OCI-M1 (cell line): Measurements from ENCODE around the gene CMTM1.
"Not testable (repeated sequence)": the region's sequence is repeated elsewhere in the genome, so short reads cannot be mapped to it uniquely, and the experiment has no call there.

Experiments used
- DNase-seq: peaks from one replicate; lab custom pipeline; 2025; lab: John Stamatoyannopoulos, UW

CMTM1 gene

DNA sequence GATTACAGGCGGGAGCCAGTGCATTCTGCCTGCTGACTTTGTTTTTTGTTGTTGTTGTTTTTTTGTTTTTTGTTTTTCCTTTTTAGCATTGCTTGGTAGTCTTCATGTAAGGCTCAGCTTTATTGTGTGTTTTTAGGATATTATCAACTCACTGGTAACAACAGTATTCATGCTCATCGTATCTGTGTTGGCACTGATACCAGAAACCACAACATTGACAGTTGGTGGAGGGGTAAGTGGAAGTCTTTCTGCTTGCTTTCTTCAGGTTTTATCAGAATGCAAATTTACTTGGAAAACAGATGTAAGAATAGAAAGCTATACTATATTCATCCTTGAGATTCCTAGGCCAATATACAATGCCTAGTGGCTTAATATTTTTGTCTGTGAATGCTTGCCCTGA lies 3.3 kb upstream of the CMTM1 start:
- DNase-seq: peak; percentile 89

DNA sequence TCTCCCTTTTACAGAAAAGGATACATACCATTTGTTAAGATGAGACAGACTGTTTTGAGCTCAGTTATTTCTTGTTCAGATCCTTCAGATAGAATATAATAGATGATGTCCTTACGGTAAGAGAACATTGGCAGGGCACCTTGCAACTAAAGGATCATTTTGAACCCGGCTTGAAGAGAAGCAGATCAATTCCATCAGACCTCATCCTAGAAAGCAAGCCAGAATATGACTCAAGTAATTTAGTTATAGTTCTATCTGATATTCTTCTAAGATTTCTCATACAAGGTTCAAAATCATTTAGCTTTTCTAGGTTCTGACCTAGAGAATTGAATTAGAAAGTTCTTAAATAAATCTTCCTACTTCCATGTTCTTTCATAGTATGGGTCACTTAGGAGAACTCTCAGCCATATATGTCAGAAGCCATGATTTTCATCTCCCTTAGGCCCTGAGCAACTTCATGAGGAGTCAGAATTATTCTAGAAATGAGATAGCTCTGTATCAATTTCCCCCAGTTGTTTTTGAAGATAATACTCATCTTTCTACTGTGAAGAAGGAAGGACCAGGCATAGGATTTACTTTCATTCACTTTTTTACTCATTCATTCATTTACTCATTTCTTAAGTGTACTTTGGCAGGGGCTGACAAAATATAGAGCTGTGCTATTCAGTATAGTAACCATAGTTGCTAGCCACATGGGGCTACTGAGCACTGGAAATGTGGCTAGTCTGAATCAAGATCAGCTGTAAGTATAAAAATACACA lies 2.5 kb upstream of the CMTM1 start:
- peak; percentile 46 for DNase-seq

- DNase-seq: not testable (repeated sequence)
Measured at GRCh38 chr16:66567270-66567669, 1.0 kb downstream of the CMTM1 start.

DNA sequence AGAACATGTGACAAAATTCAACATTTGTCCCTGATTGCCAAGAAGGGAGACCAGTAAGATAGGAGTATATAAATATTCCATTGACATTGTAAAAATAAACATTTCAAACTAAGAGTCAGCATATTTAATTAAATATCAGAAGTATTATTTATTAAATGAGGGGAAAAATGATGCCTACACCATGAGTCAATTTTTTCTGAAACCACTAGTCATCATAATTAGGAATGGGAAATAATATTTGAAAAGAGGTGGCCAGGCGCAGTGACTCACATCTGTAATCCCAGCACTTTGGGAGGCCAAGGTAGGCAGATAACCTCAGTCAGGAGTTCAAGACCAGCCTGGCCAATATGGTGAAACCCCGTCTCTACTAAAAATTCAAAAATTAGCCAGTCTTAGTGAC lies 2.1 kb downstream of the CMTM1 start:
- DNase-seq: no peak

GRCh38 chr16:66569131-66569530 lies 2.9 kb downstream of the CMTM1 start:
- DNase-seq: no peak

DNA sequence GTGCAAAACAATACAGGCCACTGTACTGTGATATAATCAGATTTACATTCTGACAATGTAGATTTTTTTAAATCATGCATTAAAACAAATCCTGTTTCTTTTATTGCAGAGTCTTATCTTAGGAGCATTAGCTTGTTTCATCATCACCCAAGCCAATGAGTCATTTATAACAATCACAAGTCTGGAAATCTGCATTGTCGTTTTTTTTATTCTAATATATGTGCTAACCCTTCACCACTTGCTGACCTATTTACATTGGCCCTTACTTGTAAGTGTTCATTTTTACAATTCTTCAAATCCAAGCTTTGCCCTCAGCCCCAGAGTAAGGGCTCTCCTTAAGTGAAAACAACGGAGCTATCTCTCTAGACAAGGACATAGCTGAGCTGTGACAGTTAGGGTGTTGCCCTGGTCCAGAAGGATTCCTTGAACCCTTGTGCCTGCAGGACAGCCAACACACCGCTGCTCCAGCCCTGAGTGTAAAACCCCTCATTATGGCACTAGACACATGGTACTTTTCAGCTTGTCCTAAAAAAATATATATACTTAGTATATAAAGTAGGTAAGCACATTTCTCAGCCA lies 3.7 kb downstream of the CMTM1 start:
- DNase-seq: peak; percentile 65

GRCh38 chr16:66572356-66572755 lies 6.1 kb downstream of the CMTM1 start:
- DNase-seq: peak; percentile 58

DNA sequence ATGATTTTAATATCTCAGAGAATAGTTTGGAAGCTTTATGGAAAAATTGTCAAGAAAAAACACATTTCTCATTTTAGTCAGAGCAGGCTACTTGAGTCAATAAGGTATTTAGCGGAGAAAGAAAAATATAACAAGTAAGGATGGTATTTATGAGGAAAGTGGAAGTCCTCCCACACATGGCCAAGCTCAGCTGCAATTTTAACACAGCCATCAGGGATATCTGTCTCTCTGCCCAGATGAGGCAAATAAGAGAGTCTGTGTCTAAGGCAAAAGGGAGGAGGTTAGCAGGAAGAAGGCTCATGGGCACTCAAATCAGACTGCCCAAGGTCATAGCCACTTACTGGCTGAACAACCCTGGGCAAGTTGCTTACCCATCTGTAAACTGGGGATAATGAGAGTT lies 7.8 kb downstream of the CMTM1 start:
- peak; percentile 55 for DNase-seq

DNA sequence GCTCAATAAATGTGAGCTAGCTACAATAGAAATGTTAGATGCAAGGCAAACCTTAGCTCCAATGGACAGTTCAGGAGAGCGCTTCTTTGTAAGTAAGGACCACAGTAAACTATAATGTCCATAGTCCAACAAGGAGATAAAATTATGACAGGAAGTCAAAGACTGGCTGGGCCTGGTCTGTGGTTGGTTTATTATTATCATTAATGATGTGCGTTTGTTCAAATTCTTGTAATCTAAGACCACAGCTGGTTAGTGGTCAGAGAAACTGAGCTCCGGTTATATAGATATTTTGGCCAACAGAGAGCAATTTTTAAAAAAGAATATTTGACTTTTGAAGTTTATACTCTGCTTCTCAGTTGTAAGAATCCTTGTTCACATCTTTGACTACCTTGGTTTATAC lies 8.3 kb downstream of the CMTM1 start:
- peak; percentile 67 for DNase-seq

DNA sequence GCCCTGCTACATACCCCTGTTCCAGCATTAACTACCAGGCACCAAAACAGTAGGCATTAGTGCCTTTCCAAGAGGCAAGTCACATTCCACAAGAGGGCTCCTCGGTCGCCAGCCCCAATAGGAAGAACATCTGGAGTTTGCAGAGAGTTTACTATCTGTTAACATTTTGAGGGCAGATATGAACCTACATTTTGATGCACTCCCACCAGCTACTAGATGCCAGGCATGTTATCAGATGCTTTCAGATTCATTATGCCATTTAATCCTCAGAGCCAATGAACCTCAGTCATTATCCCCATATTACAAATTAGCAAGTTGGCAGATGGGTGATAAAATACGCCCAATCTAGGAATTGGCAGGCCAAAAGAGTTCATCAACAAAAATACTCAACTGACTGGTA lies 8.8 kb downstream of the CMTM1 start:
- peak; percentile 45 for DNase-seq

DNA sequence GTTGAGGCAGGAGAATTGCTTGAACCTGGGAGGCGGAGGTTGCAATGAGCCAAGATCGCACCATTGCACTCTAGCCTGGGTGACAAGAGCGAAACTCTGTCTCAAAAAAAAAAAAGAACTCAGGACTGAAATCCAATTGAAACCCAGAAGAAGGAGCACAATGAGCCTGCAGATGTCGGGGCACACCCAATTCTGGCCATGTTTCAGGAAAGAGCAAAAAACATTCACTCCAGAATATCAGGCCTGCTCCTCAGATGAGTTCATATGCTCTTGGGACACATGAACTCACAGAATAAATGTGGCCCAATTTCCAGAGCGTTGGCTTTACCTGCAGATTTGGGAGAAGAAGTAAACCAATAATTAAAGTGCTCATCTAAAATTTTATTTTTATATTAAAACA lies 10.1 kb downstream of the CMTM1 start:
- no peak for DNase-seq

- DNase-seq: no peak
Measured at GRCh38 chr16:66578651-66579531, 12.7 kb downstream of the CMTM1 start, which contains the start of gene CMTM2. CMTM2 (plus strand) TSS chr16:66579463; CDS start chr16:66579608, 145 bp downstream.

- DNase-seq: no peak
Measured at GRCh38 chr16:66580605-66581209, 14.5 kb downstream of the CMTM1 start.

DNA sequence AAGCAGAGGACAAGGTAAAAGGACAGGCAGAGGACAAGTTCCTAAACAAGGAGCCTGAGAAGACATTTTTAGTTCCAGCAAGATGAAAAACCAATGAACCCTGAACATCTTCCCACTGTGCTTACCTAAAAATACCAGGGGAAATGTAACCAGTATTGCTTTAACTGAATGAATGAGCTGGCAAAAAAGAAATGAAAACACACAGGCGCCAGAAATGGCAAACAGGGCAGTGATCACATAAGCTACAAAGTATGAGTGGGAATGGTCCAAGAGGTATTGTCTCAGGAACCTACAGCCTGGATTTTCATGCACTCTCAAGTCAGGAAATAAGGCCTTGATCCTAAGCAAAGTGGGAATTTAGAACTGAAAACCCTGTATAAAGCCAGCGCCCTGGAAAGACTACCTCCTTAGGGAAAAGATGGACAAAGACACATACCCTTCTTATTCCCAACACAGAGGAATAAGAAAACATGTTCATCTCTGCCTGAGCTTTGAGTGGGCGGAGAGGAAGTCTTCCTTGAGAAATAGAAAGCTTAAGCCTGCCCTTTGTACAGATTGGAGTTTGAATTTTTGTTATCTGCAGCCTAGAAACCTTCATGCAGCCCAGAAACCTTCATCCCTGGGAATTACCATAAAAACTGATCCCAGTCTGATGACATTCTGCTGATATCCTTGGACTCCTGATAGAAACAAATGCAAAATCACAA lies 15.2 kb downstream of the CMTM1 start:
- no peak for DNase-seq

- DNase-seq: no peak
Measured at GRCh38 chr16:66585481-66586239, 19.4 kb downstream of the CMTM1 start.

DNA sequence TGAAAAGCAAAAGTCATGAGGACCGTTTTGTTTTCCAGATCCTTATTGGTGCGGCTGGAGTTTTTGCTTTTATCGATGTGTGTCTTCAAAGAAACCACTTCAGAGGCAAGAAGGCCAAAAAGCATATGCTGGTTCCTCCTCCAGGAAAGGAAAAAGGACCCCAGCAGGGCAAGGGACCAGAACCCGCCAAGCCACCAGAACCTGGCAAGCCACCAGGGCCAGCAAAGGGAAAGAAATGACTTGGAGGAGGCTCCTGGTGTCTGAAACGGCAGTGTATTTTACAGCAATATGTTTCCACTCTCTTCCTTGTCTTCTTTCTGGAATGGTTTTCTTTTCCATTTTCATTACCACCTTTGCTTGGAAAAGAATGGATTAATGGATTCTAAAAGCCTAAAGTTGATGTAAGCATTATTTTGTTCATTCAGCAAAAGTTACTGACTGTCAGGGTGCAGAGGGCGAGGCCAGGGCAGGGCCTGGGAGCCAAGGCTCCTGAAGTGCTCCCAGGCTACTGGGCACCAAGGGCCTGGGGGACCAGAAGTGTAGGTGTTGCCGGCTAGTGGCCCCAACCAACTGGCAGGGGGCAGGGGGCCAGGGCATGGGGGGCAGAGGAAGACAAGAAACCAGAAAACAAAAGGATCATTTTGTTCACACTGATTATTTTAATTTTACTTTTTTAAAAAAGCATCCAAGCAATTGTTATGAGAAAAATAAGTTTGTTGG lies 21.8 kb downstream of the CMTM1 start:
- DNase-seq: no peak

- peak; percentile 70 for DNase-seq
Measured at GRCh38 chr16:66588981-66589713, 22.9 kb downstream of the CMTM1 start.

- DNase-seq: peak; percentile 75
Measured at GRCh38 chr16:66590322-66590721, 24.1 kb downstream of the CMTM1 start.

DNA sequence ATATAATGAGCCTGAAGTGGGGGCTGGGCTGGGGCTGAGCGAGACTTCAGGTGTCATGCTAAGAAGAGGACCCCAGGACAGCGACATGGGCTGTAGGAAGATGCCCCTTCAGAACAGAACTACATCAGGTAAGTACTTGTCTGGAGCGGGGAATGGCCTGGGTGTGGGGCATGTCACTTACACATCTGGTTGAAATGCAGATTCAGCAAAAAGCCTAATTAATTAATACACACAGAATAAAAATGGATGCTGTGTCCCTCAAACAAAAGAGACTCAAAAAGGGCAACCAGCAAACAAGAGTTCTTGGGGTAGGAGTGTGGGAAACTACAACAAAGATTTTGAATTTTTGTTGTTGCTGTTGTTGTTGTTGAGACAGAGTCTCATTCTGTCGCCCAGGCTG lies 24.8 kb downstream of the CMTM1 start:
- no peak for DNase-seq

DNA sequence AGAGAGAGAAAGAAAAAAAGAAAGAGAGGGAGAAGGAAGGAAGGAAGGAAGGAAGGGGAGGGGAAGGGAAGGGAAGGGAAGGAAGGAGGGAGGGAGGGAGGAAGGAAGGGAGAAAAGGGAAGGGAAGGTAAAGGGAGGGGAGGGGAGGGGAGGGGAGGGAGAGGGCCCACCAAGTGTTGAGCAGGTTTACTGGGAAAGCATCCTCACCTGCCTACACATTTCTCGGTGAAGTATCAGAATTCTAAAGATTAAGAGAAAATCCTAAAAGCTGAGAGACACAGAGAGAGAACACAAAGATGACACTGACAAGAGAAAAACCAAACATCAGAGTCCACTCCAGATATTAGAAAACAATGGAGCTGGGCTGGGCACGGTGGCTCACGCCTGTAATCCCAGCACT lies 26.0 kb downstream of the CMTM1 start:
- DNase-seq: no peak
